GM23338 (cell line): Measurements from ENCODE around the gene PAN2. TPM values are rescaled to one million over a fixed set of nuclear protein-coding genes. Genes with fewer than 3 reads are reported as not detected.

Experiments
- ATAC-seq: fragments of 200-7000 bp; cut with Tn5 transposase; 3 replicates; pipeline ENCODE4 v1.9.1; 2020
- DNase-seq: peaks from one replicate; pipeline ENCODE4 v3.0.0-alpha.2; 2015; ENCODE audit warnings: low spot score
- H2AFZ ChIP-seq: fragments of 200-600 bp; sonication (generic); 2 replicates; pipeline ENCODE4 v1.8.0; 2016; ENCODE audit warnings: antibody characterized with exemption, mild to moderate bottlenecking, moderate library complexity
- H3F3A ChIP-seq: fragments of 200-600 bp; sonication (generic); replicated peaks from 2 replicates; pipeline ENCODE4 v1.8.0; 2017; ENCODE audit warnings: antibody characterized with exemption, mixed run types, low read depth
- H3K27ac ChIP-seq: fragments of 200-600 bp; sonication (generic); 2 replicates; pipeline ENCODE4 v1.6.1; 2016; ENCODE audit warnings: low read depth
- H3K27me3 ChIP-seq: fragments of 200-600 bp; sonication (generic); 2 replicates; pipeline ENCODE4 v1.8.0; 2016; ENCODE audit warnings: mild to moderate bottlenecking, mixed run types, moderate library complexity; ENCODE audit not compliant: insufficient read depth
- H3K36me3 ChIP-seq: fragments of 200-600 bp; sonication (generic); 2 replicates; pipeline ENCODE4 v1.8.0; 2016; ENCODE audit warnings: mild to moderate bottlenecking; ENCODE audit not compliant: insufficient read depth
- H3K4me1 ChIP-seq: fragments of 200-600 bp; sonication (generic); 2 replicates; pipeline ENCODE4 v1.8.0; 2016; ENCODE audit warnings: mild to moderate bottlenecking, moderate library complexity; ENCODE audit not compliant: insufficient read depth
- H3K4me2 ChIP-seq: fragments of 200-600 bp; sonication (generic); 2 replicates; pipeline ENCODE4 v1.7.1; 2017; ENCODE audit warnings: mixed run types
- H3K4me3 ChIP-seq: fragments of 200-600 bp; sonication (generic); 2 replicates; pipeline ENCODE4 v1.6.1; 2016; ENCODE audit warnings: mixed run types
- H3K79me2 ChIP-seq: fragments of 200-600 bp; sonication (generic); replicated peaks from 2 replicates; pipeline ENCODE4 v1.8.0; 2017; ENCODE audit warnings: mild to moderate bottlenecking; ENCODE audit not compliant: insufficient read depth
- H3K9me2 ChIP-seq: fragments of 200-600 bp; sonication (generic); 2 replicates; pipeline ENCODE4 v1.8.0; 2017; ENCODE audit not compliant: insufficient read depth
- H4K20me1 ChIP-seq: fragments of 200-600 bp; sonication (generic); replicated peaks from 2 replicates; pipeline ENCODE4 v1.8.0; 2017; ENCODE audit warnings: mild to moderate bottlenecking; ENCODE audit not compliant: insufficient read depth
- H3K27ac Mint-ChIP-seq: 2 replicates; pipeline ENCODE4 v1.8.0; 2020; ENCODE audit warnings: inconsistent platforms, mild to moderate bottlenecking, moderate library complexity, mixed read lengths
- H3K27me3 Mint-ChIP-seq: 3 replicates; pipeline ENCODE4 v1.8.0; 2022; ENCODE audit warnings: low read depth, mild to moderate bottlenecking, moderate library complexity, mixed read lengths, inconsistent platforms; ENCODE audit not compliant: insufficient read depth, poor library complexity
- H3K36me3 Mint-ChIP-seq: 3 replicates; pipeline ENCODE4 v1.8.0; 2021; ENCODE audit warnings: low read depth, mild to moderate bottlenecking, inconsistent platforms, moderate library complexity, mixed read lengths
- H3K4me1 Mint-ChIP-seq: 3 replicates; pipeline ENCODE4 v1.8.0; 2020; ENCODE audit warnings: mild to moderate bottlenecking, inconsistent platforms, mixed read lengths
- H3K4me3 Mint-ChIP-seq: 3 replicates; pipeline ENCODE4 v1.8.0; 2021; ENCODE audit warnings: moderate library complexity, mild to moderate bottlenecking, inconsistent platforms, mixed read lengths
- H3K9me3 Mint-ChIP-seq: 3 replicates; pipeline ENCODE4 v1.8.0; 2020; ENCODE audit warnings: moderate library complexity, mild to moderate bottlenecking, inconsistent platforms, mixed read lengths
- CREB1 ChIP-seq: fragments of 250-450 bp; sonication (Bioruptor Pico); IDR thresholded peaks from 2 replicates; pipeline ENCODE4 v1.5.0; 2020; ENCODE audit warnings: low read depth, mild to moderate bottlenecking, moderate library complexity
- CTCF ChIP-seq, 2 experiments: fragments of 200-600 bp in 1 of 2; sonication (generic) in 1 of 2; conservative IDR thresholded peaks; 2 replicates each; pipeline versions ENCODE4 v1.5.1 to v1.6.1; 2016 to 2017; ENCODE audit warnings: antibody characterized with exemption in 2 of 2, low read depth in 2 of 2, mild to moderate bottlenecking in 2 of 2, moderate library complexity in 1 of 2
- ETS1 ChIP-seq: IDR thresholded peaks from 2 replicates; pipeline ENCODE4 v1.6.1; 2016; ENCODE audit warnings: antibody characterized with exemption
- EZH2 ChIP-seq: fragments of 200-600 bp; sonication (generic); IDR thresholded peaks from one replicate; pipeline ENCODE4 v1.8.0; 2017; ENCODE audit warnings: antibody characterized with exemption, mild to moderate bottlenecking, low read depth; ENCODE audit not compliant: unreplicated experiment
- EZH2phosphoT487 ChIP-seq: fragments of 200-600 bp; sonication (generic); IDR thresholded peaks from one replicate; pipeline ENCODE4 v1.8.1; 2018; ENCODE audit warnings: antibody characterized with exemption; ENCODE audit not compliant: unreplicated experiment
- JUNB ChIP-seq: IDR thresholded peaks from one replicate; pipeline ENCODE4 v1.6.1; 2016; ENCODE audit warnings: antibody characterized with exemption; ENCODE audit not compliant: unreplicated experiment
- NANOG ChIP-seq: IDR thresholded peaks from 2 replicates; pipeline ENCODE4 v1.6.1; 2016; ENCODE audit warnings: antibody characterized with exemption, borderline replicate concordance
- POLR2AphosphoS5 ChIP-seq: IDR thresholded peaks from 2 replicates; pipeline ENCODE4 v1.6.1; 2016; ENCODE audit warnings: antibody characterized with exemption, low read depth
- STAT1 ChIP-seq: IDR thresholded peaks from one replicate; pipeline ENCODE4 v1.6.1; 2016; ENCODE audit warnings: antibody characterized with exemption; ENCODE audit not compliant: unreplicated experiment
- ZNF114 ChIP-seq: fragments of 250-450 bp; sonication (Bioruptor Pico); IDR thresholded peaks from 2 replicates; pipeline ENCODE4 v1.5.0; 2020; ENCODE audit warnings: mild to moderate bottlenecking, moderate library complexity
- ZNF331 ChIP-seq: fragments of 250-450 bp; sonication (Bioruptor Pico); IDR thresholded peaks from 2 replicates; pipeline ENCODE4 v1.5.0; 2020; ENCODE audit warnings: low read depth, mild to moderate bottlenecking, moderate library complexity
- ZNF462 ChIP-seq: fragments of 250-450 bp; sonication (Bioruptor Pico); IDR thresholded peaks from 2 replicates; pipeline ENCODE4 v1.5.0; 2020; ENCODE audit warnings: mild to moderate bottlenecking, moderate library complexity
- polyA plus RNA-seq: library from polyadenylated mRNA; unstranded; fragments of >200 nt; fragmentation: Nextera tagmentation; extraction: Ambion mirVana; gene quantifications from 2 replicates; pipeline ENCODE4 v1.2.1, GENCODE V29; 2016
- total RNA-seq: library from RNA; depleted of rRNA; stranded (reverse); fragments of >200 nt; shearing (Covaris generic); gene quantifications from 2 replicates; pipeline ENCODE4 v1.2.3, GENCODE V29; 2014
- TF ChIP-seq, protein P1 (sequence below): IDR thresholded peaks from one replicate; pipeline ENCODE4 v1.6.1; 2018; ENCODE audit warnings: antibody characterized with exemption; ENCODE audit not compliant: unreplicated experiment

Gene PAN2
- total and polyA plus RNA-seq, 2 experiments from 2014 or later = 11.5 to 27.2 TPM

DNA sequence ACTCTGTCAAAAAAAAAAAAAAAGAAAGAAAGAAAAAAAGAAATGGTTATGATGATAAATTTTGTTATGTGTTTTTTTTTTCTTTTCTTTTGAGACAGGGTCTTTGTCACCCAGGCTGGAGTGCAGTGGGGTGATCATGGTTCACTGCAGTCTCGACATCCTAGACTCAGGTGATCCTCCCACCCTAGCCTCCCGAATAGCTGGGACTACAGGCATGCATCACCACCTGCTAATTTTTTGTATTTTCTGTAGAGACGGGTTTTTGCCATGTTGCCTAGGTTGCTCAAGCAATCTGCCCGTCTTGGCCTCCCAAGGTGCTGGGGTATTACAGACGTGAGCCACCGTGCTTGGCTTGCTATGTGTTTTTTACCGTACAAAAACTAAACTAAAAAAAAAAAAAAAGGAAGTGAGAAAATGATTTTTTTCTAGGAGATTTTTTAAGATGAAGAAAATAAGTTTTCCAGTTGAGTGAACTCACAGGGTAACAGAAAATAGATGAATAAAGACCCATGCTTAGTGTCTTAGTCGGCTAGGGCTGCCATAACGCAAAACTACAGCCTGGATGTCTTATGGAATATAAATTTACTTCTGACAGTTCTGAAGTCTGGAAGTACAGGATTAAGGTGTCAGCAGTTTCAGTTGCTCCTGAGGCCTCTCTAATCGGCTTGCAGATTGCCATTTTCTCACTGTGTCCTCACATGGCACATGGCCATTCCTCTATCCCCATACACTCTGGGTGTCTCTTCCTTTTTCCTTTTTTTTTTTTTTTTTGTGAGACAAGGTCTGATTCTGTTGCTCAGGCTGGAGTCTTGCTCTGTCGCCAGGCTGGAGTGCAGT, 42.0 kb upstream of the PAN2 start:
- H3K79me2 ChIP-seq = no peaks in the 10 kb centered on the region
- peaks cover 6% of the 10 kb centered on the region; the same call in 1 of the 2 replicates for H3K4me1 ChIP-seq
- TF ChIP-seq ZNF331 (CRISPR knock-in tag) (no peak), CREB1 (CRISPR knock-in tag) (no peak), NANOG (no peak), ZNF114 (no peak), STAT1 (no peak), POLR2AphosphoS5 (no peak), EZH2 (no peak), ETS1 (no peak), EZH2phosphoT487 (no peak), ZNF462 (no peak), CTCF (conservative IDR thresholded peaks at IDR 0.05; ENCODE audit: low read depth in 2 of 2) (no peak), JUNB (no peak)
- TF ChIP-seq, protein P1, sequence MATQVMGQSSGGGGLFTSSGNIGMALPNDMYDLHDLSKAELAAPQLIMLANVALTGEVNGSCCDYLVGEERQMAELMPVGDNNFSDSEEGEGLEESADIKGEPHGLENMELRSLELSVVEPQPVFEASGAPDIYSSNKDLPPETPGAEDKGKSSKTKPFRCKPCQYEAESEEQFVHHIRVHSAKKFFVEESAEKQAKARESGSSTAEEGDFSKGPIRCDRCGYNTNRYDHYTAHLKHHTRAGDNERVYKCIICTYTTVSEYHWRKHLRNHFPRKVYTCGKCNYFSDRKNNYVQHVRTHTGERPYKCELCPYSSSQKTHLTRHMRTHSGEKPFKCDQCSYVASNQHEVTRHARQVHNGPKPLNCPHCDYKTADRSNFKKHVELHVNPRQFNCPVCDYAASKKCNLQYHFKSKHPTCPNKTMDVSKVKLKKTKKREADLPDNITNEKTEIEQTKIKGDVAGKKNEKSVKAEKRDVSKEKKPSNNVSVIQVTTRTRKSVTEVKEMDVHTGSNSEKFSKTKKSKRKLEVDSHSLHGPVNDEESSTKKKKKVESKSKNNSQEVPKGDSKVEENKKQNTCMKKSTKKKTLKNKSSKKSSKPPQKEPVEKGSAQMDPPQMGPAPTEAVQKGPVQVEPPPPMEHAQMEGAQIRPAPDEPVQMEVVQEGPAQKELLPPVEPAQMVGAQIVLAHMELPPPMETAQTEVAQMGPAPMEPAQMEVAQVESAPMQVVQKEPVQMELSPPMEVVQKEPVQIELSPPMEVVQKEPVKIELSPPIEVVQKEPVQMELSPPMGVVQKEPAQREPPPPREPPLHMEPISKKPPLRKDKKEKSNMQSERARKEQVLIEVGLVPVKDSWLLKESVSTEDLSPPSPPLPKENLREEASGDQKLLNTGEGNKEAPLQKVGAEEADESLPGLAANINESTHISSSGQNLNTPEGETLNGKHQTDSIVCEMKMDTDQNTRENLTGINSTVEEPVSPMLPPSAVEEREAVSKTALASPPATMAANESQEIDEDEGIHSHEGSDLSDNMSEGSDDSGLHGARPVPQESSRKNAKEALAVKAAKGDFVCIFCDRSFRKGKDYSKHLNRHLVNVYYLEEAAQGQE = no peak
- DNase-seq = no peak
- H3F3A ChIP-seq = no peaks in the 10 kb centered on the region; the same call in 1 of the 2 replicates
- no peaks in the 10 kb centered on the region for H4K20me1 ChIP-seq
- no peak overlapping the region for H3K4me3 ChIP-seq
- no peaks in the 10 kb centered on the region for H3K36me3 ChIP-seq
- Mint-ChIP-seq H3K27me3 (peaks cover 7% of the 10 kb centered on the region), H3K4me1 (peaks cover 11% of the 10 kb centered on the region; the same call in 2 of the 3 replicates), H3K27ac (no peak overlapping the region), H3K4me3 (no peak overlapping the region), H3K36me3 (no peaks in the 10 kb centered on the region), H3K9me3 (peaks cover 16% of the 10 kb centered on the region; the same call in 2 of the 3 replicates)
- H3K9me2 ChIP-seq = no peaks in the 10 kb centered on the region
- no peak overlapping the region for H2AFZ ChIP-seq
- no peaks in the 10 kb centered on the region for H3K27me3 ChIP-seq
- no peak overlapping the region for H3K4me2 ChIP-seq
- ATAC-seq = no peak
- H3K27ac ChIP-seq = no peak overlapping the region
